ENCODE data around the gene NAXE. TPM values are rescaled to one million over a fixed set of nuclear protein-coding genes. Genes with fewer than 3 reads are reported as not detected.

NAXE gene
- total RNA-seq, 1 donor, result 63.7 TPM

GRCh38 chr1:156559086-156559796 is 32.3 kb upstream of the NAXE start:
- H4K20me1 ChIP-seq (ENCODE audit: insufficient read depth, low read length), result no peaks in the 10 kb centered on the region
- peaks cover 50% of the 10 kb centered on the region for H3K36me3 ChIP-seq (ENCODE audit: insufficient read depth, low read length)
- H3K4me2 ChIP-seq (ENCODE audit: insufficient read depth, low read length), result no peak overlapping the region
- no peak for TF ChIP-seq CTCF (IDR thresholded peaks at IDR 0.05; ENCODE audit: extremely low read depth, low read depth, low read length)
- no peak for DNase-seq (ENCODE audit: insufficient read length, low spot score, missing footprints)
- H3K27ac ChIP-seq (ENCODE audit: low read depth, low read length), result no peak overlapping the region
- H3K79me2 ChIP-seq (ENCODE audit: insufficient read depth, low read length), result no peaks in the 10 kb centered on the region
- no peaks in the 10 kb centered on the region for H3K4me1 ChIP-seq (ENCODE audit: insufficient read depth, low read length)
- no peak overlapping the region for H3K4me3 ChIP-seq (ENCODE audit: insufficient read depth, low read length)
- H3K27me3 ChIP-seq (ENCODE audit: insufficient read depth, low read length), result no peaks in the 10 kb centered on the region
- H3K9me3 ChIP-seq (ENCODE audit: low read depth, low read length), result no peaks in the 10 kb centered on the region
- H2AFZ ChIP-seq (ENCODE audit: low read length), result no peak overlapping the region

- Histone ChIP-seq H4K20me1 (ENCODE audit: insufficient read depth, low read length) (no peaks in the 10 kb centered on the region), H2AFZ (ENCODE audit: low read length) (no peak overlapping the region), H3K4me1 (ENCODE audit: insufficient read depth, low read length) (no peaks in the 10 kb centered on the region), H3K79me2 (ENCODE audit: insufficient read depth, low read length) (no peaks in the 10 kb centered on the region), H3K4me2 (ENCODE audit: insufficient read depth, low read length) (no peak overlapping the region), H3K27me3 (ENCODE audit: insufficient read depth, low read length) (no peaks in the 10 kb centered on the region), H3K4me3 (ENCODE audit: insufficient read depth, low read length) (no peak overlapping the region), H3K27ac (ENCODE audit: low read depth, low read length) (no peak overlapping the region), H3K9me3 (ENCODE audit: low read depth, low read length) (no peaks in the 10 kb centered on the region), H3K36me3 (ENCODE audit: insufficient read depth, low read length) (peaks cover 50% of the 10 kb centered on the region)
- DNase-seq (ENCODE audit: insufficient read length, low spot score, missing footprints), result no peak
- no peak for TF ChIP-seq CTCF (IDR thresholded peaks at IDR 0.05; ENCODE audit: extremely low read depth, low read depth, low read length)
These were observed 31.7 kb upstream of the NAXE start for GRCh38 chr1:156559797-156560385.

- no peaks in the 10 kb centered on the region for H3K4me1 ChIP-seq (ENCODE audit: insufficient read depth, low read length)
- no peaks in the 10 kb centered on the region for H3K79me2 ChIP-seq (ENCODE audit: insufficient read depth, low read length)
- no peak overlapping the region for H3K27ac ChIP-seq (ENCODE audit: low read depth, low read length)
- H3K4me2 ChIP-seq (ENCODE audit: insufficient read depth, low read length), result no peak overlapping the region
- no peak overlapping the region for H3K4me3 ChIP-seq (ENCODE audit: insufficient read depth, low read length)
- H3K9me3 ChIP-seq (ENCODE audit: low read depth, low read length), result no peaks in the 10 kb centered on the region
- no peak for TF ChIP-seq CTCF (IDR thresholded peaks at IDR 0.05; ENCODE audit: extremely low read depth, low read depth, low read length)
- DNase-seq (ENCODE audit: insufficient read length, low spot score, missing footprints), result no peak
- no peaks in the 10 kb centered on the region for H4K20me1 ChIP-seq (ENCODE audit: insufficient read depth, low read length)
- no peak overlapping the region for H2AFZ ChIP-seq (ENCODE audit: low read length)
- H3K36me3 ChIP-seq (ENCODE audit: insufficient read depth, low read length), result peaks cover 54% of the 10 kb centered on the region
- no peaks in the 10 kb centered on the region for H3K27me3 ChIP-seq (ENCODE audit: insufficient read depth, low read length)
These were observed 30.9 kb upstream of the NAXE start for GRCh38 chr1:156560585-156561163.

- Histone ChIP-seq H3K4me3 (ENCODE audit: insufficient read depth, low read length) (no peak overlapping the region), H2AFZ (ENCODE audit: low read length) (no peak overlapping the region), H4K20me1 (ENCODE audit: insufficient read depth, low read length) (no peaks in the 10 kb centered on the region), H3K9me3 (ENCODE audit: low read depth, low read length) (no peaks in the 10 kb centered on the region), H3K36me3 (ENCODE audit: insufficient read depth, low read length) (peaks cover 52% of the 10 kb centered on the region), H3K4me2 (ENCODE audit: insufficient read depth, low read length) (no peak overlapping the region), H3K79me2 (ENCODE audit: insufficient read depth, low read length) (peaks cover 12% of the 10 kb centered on the region), H3K4me1 (ENCODE audit: insufficient read depth, low read length) (no peaks in the 10 kb centered on the region), H3K27ac (ENCODE audit: low read depth, low read length) (no peak overlapping the region), H3K27me3 (ENCODE audit: insufficient read depth, low read length) (no peaks in the 10 kb centered on the region)
- DNase-seq (ENCODE audit: insufficient read length, low spot score, missing footprints), result no peak
- TF ChIP-seq CTCF (IDR thresholded peaks at IDR 0.05; ENCODE audit: extremely low read depth, low read depth, low read length), result no peak
These were observed 26.1 kb upstream of the NAXE start for GRCh38 chr1:156565519-156565918.

All from osteoblast (primary cell).